DMS79 treated with DMSO at 0.1 percent for 48 hours (cell line): Measurements from ENCODE around the gene TESPA1.
"Not testable (repeated sequence)": the region's sequence is repeated elsewhere in the genome, so short reads cannot be mapped to it uniquely, and the experiment has no call there.

ENCODE experiments used
- DNase-seq: peaks from one replicate; lab custom pipeline; 2025; lab: John Stamatoyannopoulos, UW

Gene TESPA1

GRCh38 chr12:54948171-54948570, 36.4 kb downstream of the TESPA1 start:
- no peak for DNase-seq

GRCh38 chr12:54945082-54945481, 39.5 kb downstream of the TESPA1 start:
- DNase-seq: no peak

- not testable (repeated sequence) for DNase-seq
These were observed 41.3 kb downstream of the TESPA1 start for GRCh38 chr12:54943292-54943691.

GRCh38 chr12:54941659-54942058, 42.9 kb downstream of the TESPA1 start:
- no peak for DNase-seq

GRCh38 chr12:54940727-54941315, 43.7 kb downstream of the TESPA1 start:
- no peak for DNase-seq

GRCh38 chr12:54937929-54938328, 46.6 kb downstream of the TESPA1 start:
- DNase-seq: no peak

- DNase-seq: no peak
These were observed 47.2 kb downstream of the TESPA1 start for GRCh38 chr12:54937376-54937775.

- DNase-seq: no peak
These were observed 47.8 kb downstream of the TESPA1 start for GRCh38 chr12:54936736-54937135.

- no peak for DNase-seq
These were observed 49.2 kb downstream of the TESPA1 start for GRCh38 chr12:54935235-54935951.

GRCh38 chr12:54934419-54934818, 50.1 kb downstream of the TESPA1 start:
- no peak for DNase-seq

GRCh38 chr12:54933376-54933775, 51.2 kb downstream of the TESPA1 start:
- DNase-seq: no peak

GRCh38 chr12:54932691-54933090, 51.9 kb downstream of the TESPA1 start:
- no peak for DNase-seq

- no peak for DNase-seq
These were observed 52.5 kb downstream of the TESPA1 start for GRCh38 chr12:54932038-54932437.

GRCh38 chr12:54929998-54930397, 54.6 kb downstream of the TESPA1 start:
- DNase-seq: no peak

GRCh38 chr12:54926246-54926645, 58.3 kb downstream of the TESPA1 start:
- DNase-seq: no peak

- no peak for DNase-seq
These were observed 59.4 kb downstream of the TESPA1 start for GRCh38 chr12:54924972-54925707.

GRCh38 chr12:54917001-54917488, 67.5 kb downstream of the TESPA1 start:
- DNase-seq: no peak
